Measurements from ENCODE around the gene PGM5.

The PGM5 gene

DNA sequence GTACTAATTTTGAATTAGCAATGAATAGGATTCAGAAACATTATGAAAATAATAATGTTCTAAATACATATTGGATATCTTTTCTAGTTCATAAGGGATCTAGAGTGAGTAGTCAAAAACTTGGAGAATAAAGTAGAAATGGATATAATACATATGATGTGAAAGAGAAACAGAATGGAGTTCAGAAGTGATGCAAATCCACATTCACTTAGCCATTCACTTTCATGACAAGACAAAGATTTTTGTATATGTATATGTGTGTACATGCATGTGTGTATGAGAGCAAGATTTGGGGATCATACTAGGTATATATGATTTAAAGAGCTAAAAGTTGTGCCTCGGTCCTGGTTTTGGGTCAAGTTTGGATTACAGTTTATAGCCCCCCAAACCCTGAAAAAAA, 150.1 kb downstream of the PGM5 start:
- Mint-ChIP-seq H3K27me3 (no peaks in the 10 kb centered on the region), H3K36me3 (no peaks in the 10 kb centered on the region), H3K27ac (peak overlapping the region; percentile 72), H3K4me3 (no peak overlapping the region), H3K4me1 (peaks cover 7 to 17% of the 10 kb centered on the region in 2 donors), H3K9me3 (no peaks in the 10 kb centered on the region)
- ATAC-seq (replicated peaks) (peak in 1 of 2 donors; percentile 38), DNase-seq (no peak)

DNA sequence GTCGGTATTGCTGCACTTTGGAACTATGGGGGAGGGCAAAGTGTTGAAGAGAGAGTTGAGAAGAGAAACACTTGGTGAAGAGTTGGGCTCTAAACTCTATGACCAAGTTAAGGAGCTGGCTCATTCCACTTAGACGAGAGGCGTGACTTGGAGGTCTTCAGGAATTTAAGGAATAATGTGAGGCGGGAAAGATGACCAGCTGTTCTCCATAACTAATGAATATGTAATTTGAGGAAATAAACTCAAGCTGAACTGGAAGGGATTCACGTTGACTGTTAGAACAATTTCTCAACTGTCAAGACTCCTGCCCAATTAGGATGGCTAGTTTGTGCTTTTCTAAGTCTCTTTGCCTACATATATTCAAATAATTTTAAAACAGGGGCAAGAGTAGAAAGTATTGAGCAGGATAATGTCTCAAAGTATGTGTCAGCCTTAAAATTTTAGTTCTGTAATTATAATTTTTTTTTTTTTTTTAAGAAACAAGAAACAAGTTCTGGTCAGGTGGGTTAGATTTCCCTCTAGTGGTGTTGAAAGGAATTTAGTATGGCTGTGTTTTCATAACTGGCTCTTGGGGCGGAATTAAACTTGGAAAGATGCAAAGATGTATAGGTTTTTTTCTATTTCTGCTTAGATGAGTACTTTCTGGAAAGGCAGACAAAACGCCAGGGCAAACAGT, 150.9 kb downstream of the PGM5 start:
- H3K4me3 Mint-ChIP-seq: no peak overlapping the region
- ATAC-seq (replicated peaks) (no peak), DNase-seq (no peak)
- H3K4me1 Mint-ChIP-seq: peaks cover 7 to 17% of the 10 kb centered on the region in 2 donors
- no peaks in the 10 kb centered on the region for H3K9me3 Mint-ChIP-seq
- H3K27ac Mint-ChIP-seq: no peak overlapping the region
- no peaks in the 10 kb centered on the region for H3K27me3 Mint-ChIP-seq
- no peaks in the 10 kb centered on the region for H3K36me3 Mint-ChIP-seq

DNA sequence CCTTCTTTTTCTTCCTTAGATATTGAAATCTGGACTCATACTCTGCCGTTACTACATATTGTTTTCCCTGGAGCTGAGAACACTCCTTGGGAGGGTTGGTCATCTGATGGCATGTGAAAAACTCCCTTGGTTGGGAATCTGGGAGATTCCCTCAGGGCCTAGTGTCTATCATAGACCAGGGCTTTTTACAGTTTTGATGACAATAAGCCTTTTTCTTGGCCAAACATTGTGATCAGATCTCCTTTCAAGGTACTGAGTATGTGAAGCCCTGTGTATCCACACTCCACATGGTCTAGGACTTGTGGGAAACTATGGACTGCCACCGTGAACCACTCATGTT, 151.4 kb downstream of the PGM5 start:
- Mint-ChIP-seq H3K4me3 (no peak overlapping the region), H3K27me3 (no peaks in the 10 kb centered on the region), H3K27ac (no peak overlapping the region), H3K36me3 (no peaks in the 10 kb centered on the region), H3K4me1 (peaks cover 7 to 17% of the 10 kb centered on the region in 2 donors), H3K9me3 (no peaks in the 10 kb centered on the region)
- DNase-seq (no peak), ATAC-seq (replicated peaks) (no peak)

DNA sequence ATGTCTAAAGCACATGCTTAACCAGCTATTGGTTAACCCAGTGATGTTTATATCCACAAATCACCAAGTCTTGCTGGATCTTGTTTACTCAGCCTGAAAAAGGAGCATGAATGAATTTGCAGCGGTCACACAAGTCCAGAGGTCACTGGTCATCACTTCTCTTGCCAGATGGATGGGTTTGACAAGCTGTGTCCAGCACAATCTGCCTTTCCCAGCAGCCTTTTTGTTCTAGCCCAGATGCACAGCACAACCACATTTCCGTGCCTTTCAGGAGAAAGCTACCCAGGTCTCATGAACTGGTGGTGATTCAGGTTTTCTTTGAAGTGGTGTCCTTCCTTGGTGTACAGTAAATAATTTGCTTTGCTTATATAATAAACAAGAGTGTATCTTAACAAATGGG, 152.1 kb downstream of the PGM5 start:
- Mint-ChIP-seq H3K4me3 (no peak overlapping the region), H3K4me1 (peaks cover 7 to 17% of the 10 kb centered on the region in 2 donors), H3K27ac (no peak overlapping the region), H3K9me3 (no peaks in the 10 kb centered on the region), H3K27me3 (no peaks in the 10 kb centered on the region), H3K36me3 (no peaks in the 10 kb centered on the region)
- ATAC-seq (replicated peaks): no peak
- no peak for DNase-seq

DNA sequence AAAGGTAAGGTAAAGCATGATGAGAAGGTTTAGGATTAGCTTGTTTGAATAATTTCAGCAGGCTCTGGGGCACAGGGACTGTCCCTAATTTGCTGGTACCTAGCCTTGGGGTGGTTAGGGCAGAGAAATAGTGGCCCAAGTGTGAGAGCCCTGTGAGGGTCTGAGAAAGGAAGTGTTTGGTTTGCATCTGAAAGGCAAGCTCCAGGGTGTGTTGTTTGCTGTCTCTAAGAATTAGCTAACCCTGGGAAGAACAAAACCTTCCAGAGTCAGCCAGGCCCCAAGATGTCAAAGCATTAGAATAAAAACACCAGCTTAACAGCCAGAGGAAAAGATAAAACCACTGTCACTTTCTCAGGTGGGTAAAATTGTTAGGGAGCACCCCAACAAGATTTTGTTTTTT, 153.3 kb downstream of the PGM5 start:
- DNase-seq (no peak), ATAC-seq (replicated peaks) (no peak)
- Mint-ChIP-seq H3K27ac (no peak overlapping the region), H3K27me3 (no peaks in the 10 kb centered on the region), H3K4me3 (no peak overlapping the region), H3K9me3 (no peaks in the 10 kb centered on the region), H3K4me1 (peaks cover 7 to 17% of the 10 kb centered on the region in 2 donors), H3K36me3 (no peaks in the 10 kb centered on the region)

DNA sequence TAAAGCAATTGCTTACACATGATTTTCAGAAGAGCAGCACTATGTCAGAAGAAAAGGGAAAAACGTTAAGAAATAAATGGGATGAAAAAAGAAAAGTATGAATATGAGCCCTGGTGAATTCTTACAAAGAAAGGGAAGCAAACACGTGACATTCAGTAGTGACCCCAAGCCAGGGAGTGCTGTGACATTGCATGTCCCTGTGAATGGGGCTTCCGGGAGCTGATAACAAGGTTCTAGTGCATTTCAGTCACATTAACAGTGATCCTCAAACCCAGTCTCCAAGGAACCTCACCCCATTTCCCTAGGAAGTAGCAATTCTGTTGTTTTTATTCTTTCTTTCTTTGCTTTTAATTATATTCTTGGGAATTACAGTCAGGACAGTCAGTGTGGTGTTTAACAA, 157.0 kb downstream of the PGM5 start:
- Mint-ChIP-seq H3K4me1 (peaks cover 3 to 6% of the 10 kb centered on the region in 2 donors), H3K4me3 (no peak overlapping the region), H3K27ac (no peak overlapping the region), H3K27me3 (peaks cover 0 to under 1% of the 10 kb centered on the region in 2 donors), H3K9me3 (peaks cover 2 to 4% of the 10 kb centered on the region in 2 donors), H3K36me3 (no peaks in the 10 kb centered on the region)
- no peak for DNase-seq
- ATAC-seq (replicated peaks): no peak

DNA sequence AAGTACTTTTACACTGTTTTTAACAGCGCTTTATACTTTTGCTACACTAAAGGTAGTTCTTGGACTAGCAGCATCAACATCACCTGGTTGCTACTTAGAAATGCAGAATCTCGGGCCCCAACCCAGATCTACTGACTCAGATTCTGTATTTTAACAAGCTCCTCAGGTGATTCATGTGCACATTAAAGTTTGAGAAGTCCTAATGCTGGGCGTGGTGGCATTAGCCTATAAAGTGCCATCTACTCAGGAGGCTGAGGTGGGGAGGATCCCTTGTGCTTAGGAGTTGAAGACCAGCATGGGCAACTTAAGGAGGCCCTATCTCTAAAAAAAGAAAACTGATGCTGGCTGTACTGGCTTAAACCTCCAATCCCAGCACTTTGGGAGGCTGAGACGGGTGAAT, 157.6 kb downstream of the PGM5 start:
- DNase-seq (no peak), ATAC-seq (replicated peaks) (no peak)
- Mint-ChIP-seq H3K27ac (no peak overlapping the region), H3K4me1 (peaks cover 3 to 6% of the 10 kb centered on the region in 2 donors), H3K27me3 (peaks cover 0 to 5% of the 10 kb centered on the region in 2 donors), H3K36me3 (no peaks in the 10 kb centered on the region), H3K4me3 (no peak overlapping the region), H3K9me3 (peaks cover 5 to 8% of the 10 kb centered on the region in 2 donors)

DNA sequence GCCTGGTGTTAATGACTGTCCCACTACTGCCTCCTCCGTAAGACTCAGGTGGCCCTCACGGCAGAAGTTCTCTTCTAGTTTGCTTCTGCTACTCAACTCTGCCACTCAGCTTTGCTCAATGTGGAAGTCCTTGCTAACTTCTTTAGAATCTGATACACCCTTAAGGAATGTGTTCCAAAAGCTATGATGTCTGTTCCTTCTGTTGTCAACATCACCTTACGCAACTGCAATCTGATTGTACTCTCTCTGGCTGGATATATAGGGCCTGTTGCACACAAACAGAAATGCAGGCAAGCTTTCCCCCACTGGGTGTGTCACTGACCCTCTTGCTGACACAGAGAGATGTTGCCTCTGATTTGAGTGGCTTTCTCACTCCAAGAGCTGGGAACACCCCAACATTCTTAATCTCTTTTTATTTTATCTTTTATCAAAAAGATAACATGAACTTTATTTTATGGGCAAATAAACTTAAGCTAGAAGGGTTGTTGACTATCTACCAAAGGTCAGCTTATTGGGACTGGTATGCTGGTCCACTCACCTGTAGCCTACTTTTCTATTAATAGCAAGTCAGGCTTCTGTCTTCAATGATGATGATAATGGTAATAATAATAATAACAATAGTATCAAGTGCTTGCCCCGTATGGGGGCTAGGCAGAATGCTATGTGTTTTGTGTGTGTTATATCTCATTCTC, 159.1 kb downstream of the PGM5 start:
- Mint-ChIP-seq H3K36me3 (no peaks in the 10 kb centered on the region), H3K4me3 (no peak overlapping the region), H3K9me3 (peaks cover 5 to 8% of the 10 kb centered on the region in 2 donors), H3K27me3 (peaks cover 0 to 5% of the 10 kb centered on the region in 2 donors), H3K27ac (no peak overlapping the region), H3K4me1 (no peaks in the 10 kb centered on the region)
- DNase-seq (no peak), ATAC-seq (replicated peaks) (no peak)

DNA sequence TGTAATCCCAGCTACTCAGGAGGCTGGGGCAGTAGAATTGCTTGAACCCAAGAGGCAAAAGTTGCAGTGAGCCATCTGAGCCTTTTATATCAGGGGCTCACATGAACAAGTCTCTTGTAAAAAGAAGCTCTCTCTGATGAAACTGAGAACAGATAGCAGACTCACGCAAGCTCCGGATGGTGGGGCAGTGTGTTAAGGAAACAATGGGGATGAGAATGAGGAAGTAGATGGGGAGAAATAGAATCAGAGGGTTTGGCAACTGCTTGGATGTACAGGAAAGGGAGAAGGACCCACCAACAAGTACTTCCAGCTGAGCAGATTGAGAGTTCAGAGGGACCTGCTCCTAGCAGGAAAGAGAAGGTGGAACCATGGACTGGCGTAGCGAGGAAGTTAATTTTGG, 165.7 kb downstream of the PGM5 start:
- DNase-seq (no peak), ATAC-seq (replicated peaks) (no peak)
- Mint-ChIP-seq H3K27me3 (peaks cover 5 to 7% of the 10 kb centered on the region in 2 donors), H3K36me3 (no peaks in the 10 kb centered on the region), H3K4me1 (peaks cover 2 to 6% of the 10 kb centered on the region in 2 donors), H3K27ac (no peak overlapping the region), H3K9me3 (peaks cover 5 to 8% of the 10 kb centered on the region in 2 donors), H3K4me3 (no peak overlapping the region)

DNA sequence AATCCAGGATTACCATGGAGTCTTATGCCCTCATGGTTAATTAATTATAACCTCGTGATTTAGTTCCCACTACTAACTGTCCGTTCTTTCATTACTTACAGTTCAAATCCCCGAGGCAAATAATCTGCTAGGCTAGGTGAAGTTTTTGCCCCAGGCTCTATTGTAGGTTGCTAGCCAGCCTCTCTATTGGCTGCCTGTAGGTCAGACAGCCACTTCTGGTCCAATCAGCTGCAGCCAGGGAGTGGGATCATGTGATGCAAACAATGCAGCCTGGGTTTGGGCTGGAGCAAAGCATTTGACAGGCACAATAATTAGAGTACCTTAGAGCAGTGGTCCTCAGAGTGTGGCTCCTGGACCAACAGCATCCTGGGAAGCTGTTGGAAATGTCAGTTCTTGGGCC, 166.5 kb downstream of the PGM5 start:
- no peak for DNase-seq
- H3K4me3 Mint-ChIP-seq: no peak overlapping the region
- H3K9me3 Mint-ChIP-seq: peaks cover 5 to 8% of the 10 kb centered on the region in 2 donors
- H3K27me3 Mint-ChIP-seq: peaks cover 5 to 12% of the 10 kb centered on the region in 2 donors
- H3K4me1 Mint-ChIP-seq: peaks cover 2 to 6% of the 10 kb centered on the region in 2 donors
- no peaks in the 10 kb centered on the region for H3K36me3 Mint-ChIP-seq
- H3K27ac Mint-ChIP-seq: no peak overlapping the region
- no peak for ATAC-seq (replicated peaks)

DNA sequence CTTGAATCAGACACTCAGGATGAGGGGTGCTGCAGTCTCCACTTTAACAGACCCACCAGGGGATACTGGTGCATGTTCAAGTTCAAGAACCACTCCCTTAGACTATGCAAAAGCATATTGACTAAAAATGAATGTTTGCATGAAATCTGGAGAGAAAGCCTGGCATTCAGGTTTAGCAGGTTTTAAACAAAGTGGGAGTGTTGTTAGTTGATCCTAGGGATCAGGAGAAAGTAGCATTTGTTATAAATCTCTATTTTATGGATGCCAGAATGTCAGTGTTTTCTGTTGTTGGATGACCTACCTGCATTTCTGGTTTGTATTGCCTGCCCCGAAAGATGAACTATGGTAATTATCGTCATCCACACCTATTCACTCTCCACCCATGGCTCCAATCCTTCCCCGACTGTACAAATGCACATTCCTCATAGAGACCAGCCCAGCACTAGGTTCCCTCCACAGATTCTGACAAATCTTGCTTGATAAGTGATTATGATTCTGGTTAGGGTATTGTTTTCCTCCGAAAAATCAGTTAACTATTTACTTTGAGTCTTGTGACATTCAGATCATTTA, 167.0 kb downstream of the PGM5 start:
- no peaks in the 10 kb centered on the region for H3K36me3 Mint-ChIP-seq

DNA sequence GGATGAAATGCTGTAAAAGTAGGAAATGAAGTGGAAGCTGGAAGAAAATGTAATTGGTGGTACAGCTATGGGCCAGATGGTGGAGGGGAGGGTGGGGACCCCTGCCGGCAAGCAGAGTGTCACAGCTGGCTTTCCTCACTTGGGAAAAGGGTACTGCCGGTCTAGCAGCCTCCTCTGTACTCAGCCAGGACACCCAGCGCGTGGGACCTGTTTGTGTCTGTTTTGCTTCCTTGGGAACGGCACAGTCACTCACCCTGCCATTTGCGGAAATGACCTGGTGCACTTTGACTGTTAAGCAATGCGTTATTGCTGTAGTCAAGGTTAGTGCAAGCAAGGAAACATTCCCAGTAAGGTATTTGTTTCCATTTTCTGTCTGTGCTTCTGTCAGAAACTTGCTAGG, 174.2 kb downstream of the PGM5 start:
- Mint-ChIP-seq H3K4me1 (no peaks in the 10 kb centered on the region), H3K4me3 (no peak overlapping the region), H3K9me3 (no peaks in the 10 kb centered on the region), H3K36me3 (no peaks in the 10 kb centered on the region), H3K27ac (no peak overlapping the region), H3K27me3 (peaks cover 8 to 11% of the 10 kb centered on the region in 2 donors)
- no peak for DNase-seq
- ATAC-seq (replicated peaks): no peak

More for the DNA sequence above, 167.0 kb downstream of the PGM5 start:
- no peak overlapping the region for H3K27ac Mint-ChIP-seq
- peaks cover 2 to 6% of the 10 kb centered on the region in 2 donors for H3K4me1 Mint-ChIP-seq
- H3K27me3 Mint-ChIP-seq: peaks cover 3 to 12% of the 10 kb centered on the region in 2 donors
- DNase-seq (no peak), ATAC-seq (replicated peaks) (no peak)
- peaks cover 3% of the 10 kb centered on the region in 2 donors for H3K9me3 Mint-ChIP-seq
- H3K4me3 Mint-ChIP-seq: no peak overlapping the region

DNA sequence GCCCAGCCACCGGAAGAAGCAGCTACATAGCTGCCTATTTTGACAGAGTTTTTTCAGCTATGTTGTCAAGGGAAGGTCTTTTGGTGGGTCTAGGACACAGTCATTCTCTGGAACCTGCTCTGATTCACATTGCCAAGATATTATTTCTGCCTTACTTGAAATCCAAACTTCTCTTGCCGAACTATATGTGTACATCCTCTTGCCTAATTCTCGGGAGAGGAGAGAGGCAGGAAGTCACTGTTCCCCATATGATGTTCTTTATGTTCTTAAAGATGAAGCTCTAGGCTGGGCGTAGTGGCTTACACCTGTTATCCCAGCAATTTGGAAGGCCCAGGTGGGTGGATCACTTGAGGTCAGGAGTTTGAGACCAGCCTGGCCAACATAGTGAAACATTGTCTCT, 175.7 kb downstream of the PGM5 start:
- Mint-ChIP-seq H3K27ac (no peak overlapping the region), H3K4me1 (no peaks in the 10 kb centered on the region), H3K36me3 (no peaks in the 10 kb centered on the region), H3K9me3 (no peaks in the 10 kb centered on the region), H3K27me3 (peaks cover 8 to 11% of the 10 kb centered on the region in 2 donors), H3K4me3 (no peak overlapping the region)
- no peak for ATAC-seq (replicated peaks)
- DNase-seq: no peak

DNA sequence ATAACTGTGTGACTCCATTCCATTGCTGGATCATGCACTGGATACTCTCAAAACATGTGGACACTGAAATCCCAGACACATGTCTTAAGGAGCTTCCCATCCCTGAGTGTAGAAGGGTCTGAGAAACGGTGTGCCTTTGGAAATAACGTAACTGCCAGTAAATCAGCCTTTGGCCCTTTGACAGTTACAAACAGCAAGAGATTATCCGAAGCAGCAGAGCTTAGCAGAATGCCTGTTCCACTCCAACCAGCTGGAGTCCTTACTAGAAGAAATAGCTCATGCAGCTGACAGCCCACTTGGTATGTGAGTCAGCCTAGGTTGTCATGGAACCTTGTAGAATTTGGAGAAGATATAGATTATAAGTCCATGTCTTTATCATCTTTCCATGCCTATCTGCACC, 177.3 kb downstream of the PGM5 start:
- ATAC-seq (replicated peaks) (no peak), DNase-seq (no peak)
- Mint-ChIP-seq H3K27me3 (peaks cover 6 to 15% of the 10 kb centered on the region in 2 donors), H3K27ac (no peak overlapping the region), H3K4me3 (no peak overlapping the region), H3K4me1 (no peaks in the 10 kb centered on the region), H3K9me3 (no peaks in the 10 kb centered on the region), H3K36me3 (no peaks in the 10 kb centered on the region)
